Stomach smooth muscle (tissue), 2 donors: Measurements from ENCODE around the gene CADPS.

ENCODE experiments used
- H3K27ac ChIP-seq: one replicate; pipeline ENCODE4 v1.7.0; 2013; ENCODE audit warnings: mild to moderate bottlenecking, low read length, inconsistent platforms
- H3K27me3 ChIP-seq, 2 donors: one replicate each; pipeline ENCODE4 v1.7.0; 2013; ENCODE audit warnings: low read length in 2 of 2; ENCODE audit not compliant: insufficient read depth in 2 of 2, control insufficient read depth in 1 of 2
- H3K36me3 ChIP-seq, 2 donors: one replicate each; pipeline ENCODE4 v1.7.0; 2013; ENCODE audit warnings: low read length in 2 of 2; ENCODE audit not compliant: control insufficient read depth in 2 of 2, insufficient read depth in 2 of 2
- H3K4me1 ChIP-seq: one replicate; pipeline ENCODE4 v1.7.0; 2013; ENCODE audit warnings: low read length; ENCODE audit not compliant: control insufficient read depth, insufficient read depth
- H3K4me3 ChIP-seq, 2 donors: one replicate each; pipeline ENCODE4 v1.7.0; 2013; ENCODE audit warnings: low read length in 2 of 2
- H3K9ac ChIP-seq, 2 donors: one replicate each; pipeline ENCODE4 v1.7.0; 2013; ENCODE audit warnings: low read length in 2 of 2, mild to moderate bottlenecking in 1 of 2
- H3K9me3 ChIP-seq, 2 donors: one replicate each; pipeline ENCODE4 v1.7.0; 2013; ENCODE audit warnings: low read length in 2 of 2; ENCODE audit not compliant: control insufficient read depth in 2 of 2
- donor health status: healthy.
- donor health status: Pancreatic carcinoma.

The CADPS gene

DNA sequence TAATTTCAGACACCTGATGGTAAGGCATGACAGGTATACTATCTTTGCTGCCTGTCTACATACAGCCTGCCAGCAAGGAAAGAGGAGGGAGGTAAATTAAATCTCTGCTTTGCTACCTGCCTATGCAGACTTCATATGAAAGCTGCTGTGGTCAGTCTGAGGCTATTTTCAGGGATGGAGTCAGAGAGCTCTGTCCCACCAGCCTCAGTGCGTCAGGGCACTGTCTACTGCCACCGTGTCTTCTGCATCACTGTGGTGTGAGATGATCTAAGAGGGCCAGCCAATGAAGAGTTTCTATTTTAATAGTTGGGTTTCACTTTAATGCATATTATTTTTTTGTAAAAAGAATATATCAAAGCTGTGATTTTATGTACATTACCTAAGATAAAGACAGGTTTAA is 125.6 kb downstream of the CADPS start:
- H3K27ac ChIP-seq = no peak overlapping the region
- no peak overlapping the region for H3K9ac ChIP-seq
- no peaks in the 10 kb centered on the region for H3K4me1 ChIP-seq
- no peaks in the 10 kb centered on the region for H3K27me3 ChIP-seq
- H3K9me3 ChIP-seq = no peaks in the 10 kb centered on the region
- H3K36me3 ChIP-seq = no peaks in the 10 kb centered on the region
- H3K4me3 ChIP-seq = no peak overlapping the region

DNA sequence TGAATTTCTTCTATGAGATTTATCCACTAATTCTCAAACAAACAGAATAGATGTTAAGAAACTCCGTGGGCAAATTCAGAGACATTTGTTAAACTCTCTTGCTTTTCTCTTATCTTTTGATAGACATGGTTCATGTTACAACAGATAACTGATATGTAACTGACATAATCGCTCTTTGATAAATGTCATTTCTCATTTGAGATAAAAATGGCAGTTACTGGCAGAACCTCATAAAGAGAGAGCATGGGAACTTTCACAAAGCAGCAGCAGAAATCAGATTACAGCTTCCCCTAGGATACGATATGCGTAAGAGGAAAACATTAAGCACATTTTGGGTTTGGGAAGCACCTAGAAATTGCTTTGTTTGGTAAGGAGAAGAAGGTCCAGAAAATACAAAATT is 126.1 kb downstream of the CADPS start:
- Histone ChIP-seq H3K9ac (no peak overlapping the region), H3K36me3 (no peaks in the 10 kb centered on the region), H3K4me1 (no peaks in the 10 kb centered on the region), H3K27me3 (no peaks in the 10 kb centered on the region), H3K4me3 (no peak overlapping the region), H3K27ac (no peak overlapping the region), H3K9me3 (no peaks in the 10 kb centered on the region)

DNA sequence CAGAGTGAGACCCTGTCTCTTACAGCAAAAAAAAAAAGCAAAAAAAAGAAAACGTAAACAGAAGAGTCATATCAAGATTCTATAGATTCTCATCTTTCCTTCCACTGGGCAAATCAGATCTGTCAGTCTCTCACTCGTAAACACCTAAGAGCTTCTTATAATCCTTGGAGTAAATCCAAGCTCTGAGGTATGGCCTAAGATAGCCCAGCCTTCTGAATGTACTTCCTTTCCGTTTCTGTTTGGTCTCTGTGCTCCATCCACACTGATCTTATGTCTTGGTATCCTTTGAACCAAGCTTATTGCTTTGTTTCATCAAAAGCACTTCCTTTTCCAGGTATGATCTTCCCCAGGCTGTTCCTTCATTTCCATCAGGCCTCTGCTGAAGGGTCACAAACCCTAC is 137.8 kb downstream of the CADPS start:
- no peaks in the 10 kb centered on the region for H3K36me3 ChIP-seq
- no peaks in the 10 kb centered on the region for H3K4me1 ChIP-seq
- H3K27ac ChIP-seq = no peak overlapping the region
- no peak overlapping the region for H3K4me3 ChIP-seq
- peaks cover 0 to 6% of the 10 kb centered on the region in 2 donors for H3K9me3 ChIP-seq
- H3K9ac ChIP-seq = no peak overlapping the region
- H3K27me3 ChIP-seq = no peaks in the 10 kb centered on the region

DNA sequence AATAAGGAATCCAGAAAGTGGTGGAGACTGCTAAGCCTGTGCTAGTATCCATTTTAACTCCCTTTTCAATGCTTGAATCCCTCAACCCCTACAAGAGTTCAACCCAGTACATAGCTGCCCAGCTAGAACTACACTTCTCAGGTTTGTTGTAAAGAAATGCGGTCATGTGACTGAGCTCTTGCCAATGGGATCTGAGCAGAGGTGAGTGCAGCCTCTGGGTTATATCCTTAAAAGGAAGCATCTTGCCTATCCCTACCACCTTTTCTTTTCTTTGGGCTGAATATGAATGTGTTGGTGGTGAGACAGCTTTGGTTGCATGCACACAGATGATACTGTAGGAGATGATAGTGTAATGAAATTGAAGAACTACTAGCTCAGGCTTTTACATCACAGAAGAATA is 139.7 kb downstream of the CADPS start:
- H3K36me3 ChIP-seq = no peaks in the 10 kb centered on the region
- H3K27me3 ChIP-seq = no peaks in the 10 kb centered on the region
- H3K4me1 ChIP-seq = no peaks in the 10 kb centered on the region
- H3K9ac ChIP-seq = no peak overlapping the region
- H3K4me3 ChIP-seq = no peak overlapping the region
- no peak overlapping the region for H3K27ac ChIP-seq
- peaks cover 0 to 6% of the 10 kb centered on the region in 2 donors for H3K9me3 ChIP-seq

DNA sequence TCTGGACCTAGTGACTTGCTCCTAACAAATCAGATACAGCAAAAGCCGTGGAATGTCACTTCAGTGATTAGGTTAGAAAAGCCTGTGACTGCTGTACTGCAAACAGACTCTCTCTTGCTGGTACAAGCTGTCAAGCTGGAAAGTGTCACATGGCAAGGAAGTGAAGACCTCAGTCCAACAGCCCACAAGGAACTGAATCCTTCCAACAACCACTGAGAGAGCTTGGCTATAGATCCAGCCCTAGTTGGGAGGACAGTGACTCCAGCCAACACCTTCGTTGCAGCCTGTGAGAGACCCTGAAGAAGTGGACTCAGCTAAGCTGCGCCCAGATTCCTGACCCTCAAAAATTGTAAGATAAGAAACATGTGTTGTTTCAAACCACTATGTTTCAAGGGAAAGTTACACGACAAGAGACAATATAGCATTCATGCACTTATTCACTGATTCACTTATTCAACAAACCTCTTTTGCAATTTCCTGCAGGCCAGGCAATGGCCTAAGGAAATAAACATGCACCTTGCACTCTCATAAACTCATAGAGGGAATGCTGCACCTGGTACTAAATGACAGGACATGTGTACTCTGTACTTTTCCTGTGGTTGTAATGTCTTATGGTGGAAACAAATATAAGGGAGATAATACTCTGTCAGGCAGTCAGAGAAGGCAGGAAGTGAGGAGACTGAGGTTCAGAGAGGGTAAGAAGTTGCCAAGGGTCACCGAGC is 142.9 kb downstream of the CADPS start:
- Histone ChIP-seq H3K36me3 (no peaks in the 10 kb centered on the region), H3K4me1 (no peaks in the 10 kb centered on the region), H3K27ac (no peak overlapping the region), H3K9me3 (no peaks in the 10 kb centered on the region), H3K27me3 (no peaks in the 10 kb centered on the region), H3K4me3 (no peak overlapping the region), H3K9ac (no peak overlapping the region)

DNA sequence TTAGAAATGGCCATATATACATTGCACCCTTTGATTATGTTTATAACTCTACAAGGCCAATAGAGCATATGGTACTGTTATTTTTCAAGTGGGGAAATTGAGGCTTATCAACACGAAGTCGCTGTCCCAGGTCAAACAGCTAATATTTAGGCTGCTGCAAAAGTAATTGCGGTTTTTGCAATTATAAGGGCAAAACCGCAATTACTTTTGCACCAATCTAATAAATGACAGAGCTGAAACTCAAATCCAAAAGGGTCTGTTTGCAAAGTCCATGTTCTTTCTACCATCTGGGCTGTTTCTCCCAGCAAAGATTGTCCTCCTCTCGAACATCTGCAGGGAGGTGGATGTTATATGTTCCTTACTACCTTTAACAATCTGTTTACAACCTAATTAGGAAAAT is 147.2 kb downstream of the CADPS start:
- Histone ChIP-seq H3K27ac (no peak overlapping the region), H3K9me3 (no peaks in the 10 kb centered on the region), H3K9ac (no peak overlapping the region), H3K36me3 (no peaks in the 10 kb centered on the region), H3K4me3 (no peak overlapping the region), H3K4me1 (no peaks in the 10 kb centered on the region), H3K27me3 (no peaks in the 10 kb centered on the region)

DNA sequence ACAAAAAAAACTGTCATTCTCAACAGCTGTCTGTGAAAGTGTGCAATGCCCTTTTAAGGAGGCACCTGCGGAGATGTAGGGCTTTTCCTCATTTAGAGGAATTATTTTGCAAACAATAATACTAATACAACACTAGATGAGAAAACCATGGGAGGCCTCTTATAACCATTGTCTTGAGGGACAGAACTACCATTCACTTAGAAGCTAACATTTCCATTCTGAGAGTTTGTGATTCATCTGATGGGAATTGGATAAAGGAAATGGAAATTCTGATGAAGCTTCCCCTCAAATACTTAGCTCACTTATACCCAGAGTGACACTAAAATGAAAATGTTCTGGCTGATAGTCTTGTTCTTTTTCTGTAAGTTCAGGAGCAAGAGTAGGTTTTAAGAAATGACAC is 147.7 kb downstream of the CADPS start:
- no peaks in the 10 kb centered on the region for H3K27me3 ChIP-seq
- no peak overlapping the region for H3K27ac ChIP-seq
- H3K4me1 ChIP-seq = no peaks in the 10 kb centered on the region
- no peak overlapping the region for H3K9ac ChIP-seq
- H3K36me3 ChIP-seq = no peaks in the 10 kb centered on the region
- no peak overlapping the region for H3K4me3 ChIP-seq
- H3K9me3 ChIP-seq = no peaks in the 10 kb centered on the region

DNA sequence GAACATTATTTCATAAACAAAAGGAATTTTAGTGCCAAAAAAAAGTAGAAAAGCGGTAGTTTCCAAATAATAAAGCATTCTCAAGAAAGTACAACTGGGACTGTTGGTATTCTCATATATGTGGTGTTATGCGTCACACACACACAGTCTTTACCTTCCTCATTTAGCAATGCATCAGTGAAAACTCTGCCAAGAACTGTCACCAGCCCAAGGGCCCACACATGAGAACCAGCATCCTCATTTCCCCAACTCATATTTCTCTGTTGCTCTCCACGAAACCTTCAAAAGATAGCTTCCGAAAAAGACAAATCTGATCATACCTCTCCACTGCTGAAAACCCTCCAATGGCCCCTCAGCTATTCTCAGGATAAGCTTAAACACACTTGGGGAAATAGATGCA is 150.7 kb downstream of the CADPS start:
- Histone ChIP-seq H3K27me3 (peaks cover 0 to 4% of the 10 kb centered on the region in 2 donors), H3K9ac (no peak overlapping the region), H3K9me3 (no peaks in the 10 kb centered on the region), H3K4me1 (no peaks in the 10 kb centered on the region), H3K27ac (no peak overlapping the region), H3K4me3 (no peak overlapping the region), H3K36me3 (no peaks in the 10 kb centered on the region)

DNA sequence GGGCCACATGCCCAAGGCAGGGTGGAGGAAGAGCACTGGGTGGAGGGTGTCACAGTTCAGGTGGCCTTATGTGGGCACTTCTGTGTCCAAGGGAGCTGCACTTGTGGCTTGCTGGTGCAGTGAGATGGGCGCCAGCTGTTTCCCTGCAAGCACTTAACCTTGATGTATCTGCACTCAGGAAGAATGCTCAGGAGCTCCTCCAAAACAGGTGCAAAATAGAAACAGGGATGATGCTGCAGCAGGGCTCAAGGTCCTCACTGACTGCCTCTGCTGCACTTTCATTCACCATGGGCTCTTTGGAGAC is 151.3 kb downstream of the CADPS start:
- H3K9me3 ChIP-seq = no peaks in the 10 kb centered on the region
- H3K36me3 ChIP-seq = no peaks in the 10 kb centered on the region
- H3K4me1 ChIP-seq = no peaks in the 10 kb centered on the region
- H3K4me3 ChIP-seq = no peak overlapping the region
- peaks cover 0 to 4% of the 10 kb centered on the region in 2 donors for H3K27me3 ChIP-seq
- no peak overlapping the region for H3K27ac ChIP-seq
- no peak overlapping the region for H3K9ac ChIP-seq

DNA sequence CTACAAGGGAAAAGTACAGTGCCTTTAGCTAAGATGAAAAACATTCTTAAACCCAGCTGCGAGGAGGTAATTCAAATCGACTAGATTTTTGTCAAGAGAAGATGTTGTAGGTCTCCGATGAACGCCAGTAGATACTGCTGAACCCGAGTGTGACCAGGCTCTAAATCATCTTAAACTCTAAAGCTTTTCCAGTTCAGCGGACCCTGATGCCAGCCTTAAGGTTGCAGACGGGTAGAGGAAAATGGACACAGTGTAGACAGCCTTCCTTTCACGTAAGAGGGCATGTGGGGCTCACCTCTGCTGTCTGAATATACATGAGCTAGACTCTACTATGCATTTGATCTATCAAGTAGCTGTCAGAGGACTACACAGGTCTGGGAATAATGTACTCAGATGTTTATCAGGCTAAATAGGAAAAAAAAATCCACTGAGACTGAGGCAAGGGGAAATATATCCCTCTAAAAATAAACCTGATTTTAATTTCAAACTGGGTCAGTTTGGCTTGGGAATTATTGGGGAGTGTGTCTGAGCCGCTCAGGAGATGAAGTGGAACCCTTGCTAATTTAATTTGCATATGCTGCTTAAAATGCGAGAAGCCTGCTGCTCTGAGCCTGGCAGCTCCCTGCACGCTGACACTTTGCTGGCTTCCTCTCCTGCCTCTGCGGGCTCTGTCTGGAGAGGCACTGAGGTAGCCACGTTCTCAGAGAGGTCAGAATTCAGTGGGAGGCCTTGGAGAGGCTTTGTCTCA is 151.9 kb downstream of the CADPS start:
- Histone ChIP-seq H3K36me3 (no peaks in the 10 kb centered on the region), H3K27me3 (peaks cover 0 to 4% of the 10 kb centered on the region in 2 donors), H3K27ac (no peak overlapping the region), H3K9me3 (no peaks in the 10 kb centered on the region), H3K4me1 (no peaks in the 10 kb centered on the region), H3K9ac (no peak overlapping the region), H3K4me3 (no peak overlapping the region)

DNA sequence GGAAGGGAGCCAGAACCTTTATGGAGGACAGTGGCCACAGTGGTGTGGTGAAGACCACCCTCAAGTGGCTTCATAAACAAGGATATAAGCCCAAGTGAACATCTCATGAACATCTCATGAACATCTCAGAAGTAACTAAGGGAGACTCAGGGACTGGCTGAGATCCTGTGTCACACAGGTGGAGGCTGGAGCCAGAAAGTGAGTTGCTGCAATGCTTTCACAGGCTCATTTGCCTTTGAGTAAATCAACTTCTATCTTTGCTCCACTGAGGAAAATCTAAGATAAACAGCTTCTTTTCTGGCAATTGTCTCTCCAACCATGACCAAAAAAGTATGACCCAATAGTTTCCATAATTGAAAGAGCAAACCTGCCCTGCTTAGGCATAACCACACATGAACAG is 152.9 kb downstream of the CADPS start:
- H3K9me3 ChIP-seq = no peaks in the 10 kb centered on the region

More for the DNA sequence above, 152.9 kb downstream of the CADPS start:
- Histone ChIP-seq H3K27me3 (peaks cover 0 to 4% of the 10 kb centered on the region in 2 donors), H3K27ac (no peak overlapping the region), H3K4me1 (no peaks in the 10 kb centered on the region), H3K36me3 (no peaks in the 10 kb centered on the region), H3K4me3 (no peak overlapping the region), H3K9ac (no peak overlapping the region)
